WERI-Rb-1 (cell line): ENCODE results near the gene PKNOX2.

Source experiments
- DNase-seq: peaks from one replicate; pipeline ENCODE4 v3.0.0-alpha.2; 2020
- H3K27ac ChIP-seq: fragments of 250-450 bp; sonication (Bioruptor Pico); 2 replicates; pipeline ENCODE4 v1.5.1; 2020; ENCODE audit warnings: mild to moderate bottlenecking, moderate library complexity
- H3K27me3 ChIP-seq: fragments of 250-450 bp; sonication (Bioruptor Pico); 2 replicates; pipeline ENCODE4 v1.5.1; 2021; ENCODE audit warnings: mild to moderate bottlenecking, low read depth, moderate library complexity; ENCODE audit not compliant: insufficient read depth, severe bottlenecking
- H3K36me3 ChIP-seq: fragments of 250-450 bp; sonication (Bioruptor Pico); 2 replicates; pipeline ENCODE4 v1.5.1; 2020; ENCODE audit warnings: mild to moderate bottlenecking, moderate library complexity
- H3K4me3 ChIP-seq: 2 replicates; pipeline ENCODE4 v1.5.1; 2011; ENCODE audit warnings: low read depth, mild to moderate bottlenecking, control low read depth, low read length
- H3K9me3 ChIP-seq: fragments of 250-450 bp; sonication (Bioruptor Pico); 2 replicates; pipeline ENCODE4 v1.5.1; 2021; ENCODE audit warnings: mild to moderate bottlenecking, moderate library complexity; ENCODE audit not compliant: severe bottlenecking
- TF ChIP-seq, protein P1 (sequence below): IDR thresholded peaks from 2 replicates; pipeline ENCODE4 v1.5.1; 2011; ENCODE audit warnings: low read depth, mild to moderate bottlenecking, control low read depth, inconsistent platforms, low read length

PKNOX2 gene

DNA sequence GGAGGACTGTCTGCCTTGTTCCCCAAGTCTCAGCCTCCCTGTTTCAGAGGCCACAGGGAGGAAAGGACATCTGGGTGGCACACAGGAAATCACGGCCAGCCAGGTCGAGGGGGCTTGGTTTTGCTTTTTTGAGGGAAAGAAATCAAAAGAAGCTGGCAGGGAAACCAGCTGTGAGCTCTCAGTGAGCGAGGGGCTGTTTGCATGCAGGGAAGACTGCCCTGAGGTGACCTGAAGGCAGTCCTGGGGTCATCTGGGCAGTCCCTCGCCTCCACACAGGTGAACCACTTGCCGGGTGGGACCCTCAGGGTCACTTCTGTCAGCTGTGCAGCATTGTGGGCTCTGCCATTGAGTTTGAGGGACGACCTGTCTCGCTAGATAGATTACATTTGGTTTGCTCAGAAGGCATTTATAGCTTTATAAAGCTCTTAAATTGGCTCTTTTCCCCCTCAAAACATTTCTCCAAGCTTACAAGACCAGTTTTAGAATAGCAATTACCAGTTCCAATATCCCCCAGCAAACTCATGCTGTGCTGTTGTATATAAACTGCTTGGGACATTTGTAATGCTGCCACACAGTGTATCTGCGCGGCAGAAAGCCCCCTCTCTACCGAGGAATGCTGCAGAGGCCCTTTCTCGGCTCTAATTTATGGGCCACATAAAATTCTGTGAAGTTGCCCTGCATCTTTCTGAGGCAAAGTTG, 28.3 kb downstream of the PKNOX2 start:
- DNase-seq, result no peak
- Histone ChIP-seq H3K4me3 (no peak overlapping the region), H3K36me3 (no peaks in the 10 kb centered on the region), H3K9me3 (no peaks in the 10 kb centered on the region), H3K27me3 (no peaks in the 10 kb centered on the region), H3K27ac (no peak overlapping the region)
- TF ChIP-seq, protein P1, sequence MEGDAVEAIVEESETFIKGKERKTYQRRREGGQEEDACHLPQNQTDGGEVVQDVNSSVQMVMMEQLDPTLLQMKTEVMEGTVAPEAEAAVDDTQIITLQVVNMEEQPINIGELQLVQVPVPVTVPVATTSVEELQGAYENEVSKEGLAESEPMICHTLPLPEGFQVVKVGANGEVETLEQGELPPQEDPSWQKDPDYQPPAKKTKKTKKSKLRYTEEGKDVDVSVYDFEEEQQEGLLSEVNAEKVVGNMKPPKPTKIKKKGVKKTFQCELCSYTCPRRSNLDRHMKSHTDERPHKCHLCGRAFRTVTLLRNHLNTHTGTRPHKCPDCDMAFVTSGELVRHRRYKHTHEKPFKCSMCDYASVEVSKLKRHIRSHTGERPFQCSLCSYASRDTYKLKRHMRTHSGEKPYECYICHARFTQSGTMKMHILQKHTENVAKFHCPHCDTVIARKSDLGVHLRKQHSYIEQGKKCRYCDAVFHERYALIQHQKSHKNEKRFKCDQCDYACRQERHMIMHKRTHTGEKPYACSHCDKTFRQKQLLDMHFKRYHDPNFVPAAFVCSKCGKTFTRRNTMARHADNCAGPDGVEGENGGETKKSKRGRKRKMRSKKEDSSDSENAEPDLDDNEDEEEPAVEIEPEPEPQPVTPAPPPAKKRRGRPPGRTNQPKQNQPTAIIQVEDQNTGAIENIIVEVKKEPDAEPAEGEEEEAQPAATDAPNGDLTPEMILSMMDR, result no peak

DNA sequence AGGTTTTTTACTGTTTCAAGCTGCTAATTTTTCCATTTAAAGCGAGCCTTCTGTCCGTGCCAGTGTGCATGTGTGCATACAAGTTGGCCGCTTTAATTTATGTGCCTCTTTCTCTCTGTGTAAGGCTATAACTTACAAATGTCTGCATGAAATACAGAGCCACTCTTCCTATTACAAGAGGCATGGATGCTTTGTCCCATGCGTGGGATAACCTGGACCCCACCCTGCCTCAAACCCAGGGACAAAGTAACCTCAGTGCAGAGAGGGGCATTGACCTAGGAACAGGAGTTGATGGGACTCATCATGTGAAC, 28.8 kb downstream of the PKNOX2 start:
- no peak for DNase-seq
- TF ChIP-seq, protein P1, result no peak

DNA sequence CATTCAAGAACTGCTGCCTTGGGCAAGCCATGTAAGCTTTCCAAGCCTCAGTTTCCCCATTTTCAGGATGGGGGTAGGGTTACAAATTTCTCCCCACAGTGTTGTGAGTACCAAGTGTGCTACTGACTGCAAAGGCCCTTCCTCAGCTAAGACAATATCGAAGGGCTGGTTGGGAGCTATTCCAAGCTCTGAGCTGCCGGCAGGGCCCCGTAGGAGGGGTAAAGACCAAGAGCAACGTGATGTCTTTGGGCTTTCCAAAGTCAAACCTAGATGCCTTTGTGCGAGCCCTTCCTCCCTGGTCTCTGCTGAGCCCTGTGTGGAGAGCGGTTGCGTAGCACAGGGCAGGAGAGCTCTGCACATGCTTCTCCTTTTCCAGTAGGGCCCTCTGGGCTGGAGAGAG, 29.3 kb downstream of the PKNOX2 start:
- DNase-seq, result no peak
- Histone ChIP-seq H3K4me3 (no peak overlapping the region), H3K27ac (no peak overlapping the region), H3K27me3 (no peaks in the 10 kb centered on the region), H3K9me3 (no peaks in the 10 kb centered on the region), H3K36me3 (no peaks in the 10 kb centered on the region)
- TF ChIP-seq, protein P1, result no peak

More for the DNA sequence above, 28.8 kb downstream of the PKNOX2 start:
- Histone ChIP-seq H3K4me3 (no peak overlapping the region), H3K27me3 (no peaks in the 10 kb centered on the region), H3K9me3 (no peaks in the 10 kb centered on the region), H3K27ac (no peak overlapping the region), H3K36me3 (no peaks in the 10 kb centered on the region)

DNA sequence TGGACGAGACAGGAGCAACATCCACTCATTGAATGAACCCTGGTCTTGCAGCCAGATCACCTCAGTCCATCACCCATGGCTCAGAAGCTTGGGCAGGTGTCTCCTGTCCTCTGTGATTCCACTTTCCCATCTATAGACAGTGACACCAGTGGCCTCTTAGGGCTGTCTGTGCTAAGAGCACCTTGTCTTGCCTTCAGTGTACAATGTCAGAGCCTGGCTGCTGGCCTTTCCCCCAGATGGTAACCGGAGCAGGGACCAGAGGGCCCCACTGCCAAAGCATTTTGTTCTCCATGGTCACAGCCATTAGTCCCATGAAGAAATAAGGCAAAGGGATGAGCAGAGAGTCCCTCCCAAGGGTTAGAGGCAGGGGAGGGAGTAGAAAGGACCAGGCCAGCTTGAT, 35.4 kb downstream of the PKNOX2 start:
- Histone ChIP-seq H3K36me3 (no peaks in the 10 kb centered on the region), H3K27me3 (no peaks in the 10 kb centered on the region), H3K27ac (no peak overlapping the region), H3K9me3 (no peaks in the 10 kb centered on the region), H3K4me3 (no peak overlapping the region)
- TF ChIP-seq, protein P1, result no peak
- DNase-seq, result no peak

DNA sequence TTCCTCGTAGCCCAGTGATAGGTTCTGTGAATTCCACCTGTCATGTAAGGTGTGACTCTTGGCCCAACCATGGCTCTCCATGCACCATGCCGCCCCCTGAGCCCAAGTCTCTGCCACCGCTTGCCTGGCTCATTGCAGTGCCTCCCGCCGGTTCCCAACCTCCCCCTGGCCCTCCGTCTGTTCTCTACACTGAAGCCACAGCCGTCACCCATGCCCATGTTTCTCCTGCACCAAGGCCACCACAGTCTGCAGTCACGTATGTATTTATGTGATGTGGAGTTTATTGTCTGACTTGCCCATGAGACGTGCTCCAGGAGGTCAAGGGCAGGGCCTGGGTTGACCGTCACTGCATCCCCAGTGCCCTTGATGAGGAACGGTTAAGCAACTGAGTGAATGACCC, 35.9 kb downstream of the PKNOX2 start:
- Histone ChIP-seq H3K4me3 (no peak overlapping the region), H3K9me3 (no peaks in the 10 kb centered on the region), H3K27ac (no peak overlapping the region), H3K27me3 (no peaks in the 10 kb centered on the region), H3K36me3 (no peaks in the 10 kb centered on the region)
- no peak for DNase-seq
- TF ChIP-seq, protein P1, result no peak
